ENCODE results near the gene SSTR3. TPM values are rescaled to one million over a fixed set of nuclear protein-coding genes. Genes with fewer than 3 reads are reported as not detected.
A peak's percentile ranks its signal among the peaks of the same experiment; 100 is the strongest.

The SSTR3 gene
- total and polyA plus RNA-seq, 8 donors, result 0.32 to 8.7 (median 1.3) TPM

DNA sequence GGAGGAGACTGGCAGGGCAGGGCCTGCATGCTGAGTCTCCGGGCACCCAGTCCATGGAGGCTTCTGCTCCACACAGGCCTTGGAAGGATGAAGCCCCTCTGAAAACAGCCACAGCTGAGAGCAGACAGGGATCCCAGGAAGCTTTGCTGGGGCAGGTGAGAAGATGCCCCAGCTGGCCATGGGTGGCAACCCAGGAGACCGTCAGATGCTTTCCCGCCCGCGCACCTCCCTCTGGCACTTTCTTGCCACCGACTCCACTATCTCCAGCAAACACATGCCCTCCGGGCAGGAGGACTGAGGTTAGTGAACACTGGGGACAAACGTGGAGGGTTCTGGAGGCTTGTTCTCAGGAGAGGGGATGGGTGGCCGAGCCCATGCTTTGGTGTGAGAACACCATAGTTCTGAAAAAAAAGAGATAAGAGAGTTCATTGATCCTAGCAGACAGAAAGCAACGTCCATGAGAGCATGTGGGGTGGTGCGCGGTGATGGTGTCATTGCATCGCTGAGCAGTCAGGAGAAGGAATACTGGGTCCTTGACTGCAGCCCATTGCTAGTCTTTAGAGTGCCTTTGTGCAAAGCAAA lies 26.5 kb downstream of the SSTR3 start:
- FAIRE-seq (no peak), ATAC-seq (no peak), DNase-seq (peak in 2 of 6 donors; percentile 30 to 35)
- Histone ChIP-seq H3K27ac (no peak overlapping the region), H3K4me3 (no peak overlapping the region), H3K9me3 (no peaks in the 10 kb centered on the region), H3K4me1 (peaks cover 0 to 6% (median 0%) of the 10 kb centered on the region in 3 donors), H3K27me3 (no peaks in the 10 kb centered on the region), H3K36me3 (no peaks in the 10 kb centered on the region)
- intact Hi-C loops (cut with DNase I), result no loop called here
- no peak for TF ChIP-seq CTCF (IDR thresholded peaks at IDR 0.05)
- WGBS, 2 donors, result 59 to 60% methylated on average over 13 of the region's 13 CpGs

DNA sequence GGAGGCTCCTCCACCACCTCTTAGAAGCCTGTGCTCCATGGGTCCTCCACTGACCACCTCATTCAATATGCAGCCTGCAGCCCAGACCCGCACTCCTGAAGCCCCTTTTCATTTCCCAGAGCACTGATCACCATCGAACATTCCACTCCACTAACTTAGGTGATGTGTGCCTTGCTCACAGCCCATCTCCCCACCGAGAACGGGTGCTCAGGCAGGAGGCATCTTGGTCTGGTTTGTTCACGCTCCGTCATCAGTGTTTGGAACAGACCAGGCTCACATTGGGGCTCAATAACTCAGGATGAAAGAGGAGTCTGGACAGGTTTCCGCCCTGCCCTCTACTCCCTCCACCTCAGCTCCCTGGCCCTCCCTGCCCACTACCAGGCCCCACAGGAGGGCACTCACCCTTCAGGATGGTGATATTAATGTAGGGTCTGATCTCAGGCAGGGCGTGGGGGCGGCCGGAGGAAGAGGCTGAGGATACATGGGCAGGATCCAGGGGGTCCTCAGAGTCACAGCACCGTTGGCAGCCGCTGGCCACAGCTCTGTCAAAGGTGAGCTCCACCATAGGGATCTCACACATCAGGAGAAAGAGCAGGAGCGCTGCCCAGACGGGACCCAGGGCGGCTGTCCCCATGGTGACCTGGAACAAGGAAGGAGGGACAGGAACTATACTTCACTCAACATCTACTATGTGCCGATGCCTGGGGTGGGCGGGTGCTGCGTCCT lies 27.3 kb downstream of the SSTR3 start:
- DNase-seq, result peak in 2 of 6 donors; percentile 37 to 53
- 77 to 85% methylated on average over 18 of the region's 18 CpGs for WGBS, 2 donors
- no peaks in the 10 kb centered on the region for H3K36me3 ChIP-seq
- no peaks in the 10 kb centered on the region for H3K9me3 ChIP-seq
- no peak overlapping the region for H3K4me3 ChIP-seq
- H3K27me3 ChIP-seq, result no peaks in the 10 kb centered on the region
- no peak for TF ChIP-seq CTCF (IDR thresholded peaks at IDR 0.05)
- ATAC-seq, result no peak
- intact Hi-C loops (cut with DNase I), result no loop called here
- FAIRE-seq, result no peak
- no peak overlapping the region for H3K27ac ChIP-seq
- peaks cover 0 to 6% (median 0%) of the 10 kb centered on the region in 3 donors for H3K4me1 ChIP-seq

DNA sequence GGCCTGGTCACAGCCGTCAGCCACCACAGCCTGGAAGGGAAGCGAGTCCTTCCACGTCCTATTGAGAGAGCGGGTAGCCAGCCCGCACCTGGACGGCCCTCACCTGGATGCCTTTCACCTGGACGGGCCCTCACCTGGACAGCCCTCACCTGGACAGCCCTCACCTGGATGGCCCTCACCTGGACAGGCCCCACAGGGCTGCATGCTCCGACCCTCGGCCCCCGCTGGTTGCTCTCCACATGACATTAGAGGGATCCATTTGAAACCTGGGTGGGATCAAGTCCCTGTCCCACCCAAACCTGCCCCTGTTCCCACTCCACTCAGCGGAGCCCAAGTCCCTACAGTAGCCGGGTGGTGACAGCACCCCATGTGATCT lies 27.9 kb downstream of the SSTR3 start:
- ATAC-seq, result no peak
- H3K4me3 ChIP-seq, result no peak overlapping the region
- intact Hi-C loops (cut with DNase I), result no loop called here
- H3K27ac ChIP-seq, result no peak overlapping the region
- H3K4me1 ChIP-seq, result peaks cover 0 to 6% (median 0%) of the 10 kb centered on the region in 3 donors
- no peaks in the 10 kb centered on the region for H3K9me3 ChIP-seq
- no peaks in the 10 kb centered on the region for H3K27me3 ChIP-seq
- peak in 2 of 6 donors; percentile 52 to 56 for DNase-seq
- 79 to 91% methylated on average over 12 of the region's 12 CpGs for WGBS, 2 donors
- no peak for TF ChIP-seq CTCF (IDR thresholded peaks at IDR 0.05)
- FAIRE-seq, result no peak
- no peaks in the 10 kb centered on the region for H3K36me3 ChIP-seq

- Histone ChIP-seq H3K4me3 (no peak overlapping the region), H3K27ac (no peak overlapping the region), H3K4me1 (peaks cover 0 to 5% (median 0%) of the 10 kb centered on the region in 3 donors), H3K36me3 (no peaks in the 10 kb centered on the region), H3K9me3 (no peaks in the 10 kb centered on the region), H3K27me3 (no peaks in the 10 kb centered on the region)
- no peak for FAIRE-seq
- no peak for ATAC-seq
- TF ChIP-seq CTCF (IDR thresholded peaks at IDR 0.05), result no peak
- intact Hi-C loops (cut with DNase I), result no loop called here
- DNase-seq, result peak in 2 of 6 donors; percentile 45 to 46
- 71 to 81% methylated on average over 17 of the region's 17 CpGs for WGBS, 2 donors
These were observed 28.6 kb downstream of the SSTR3 start for GRCh38 chr22:37183432-37184379.
